Cardiac muscle cell (in vitro differentiated cells and primary cell): ENCODE data around the gene HSBP1L1. TPM values are rescaled to one million over a fixed set of nuclear protein-coding genes. Genes with fewer than 3 reads are reported as not detected.

Experiments
- DNase-seq, 2 donors: peaks; one replicate each; pipeline versions ENCODE4 v3.0.0 to v3.0.0-alpha.2; 2010 to 2017; ENCODE audit warnings: low read depth in 1 of 2, low spot score in 1 of 2
- H3K27ac ChIP-seq: fragments of 200-600 bp; sonication (generic); 2 replicates; pipeline ENCODE4 v1.5.1; 2016
- H3K27me3 ChIP-seq: fragments of 200-600 bp; sonication (generic); 2 replicates; pipeline ENCODE4 v1.6.0; 2016; ENCODE audit warnings: control low read depth
- H3K36me3 ChIP-seq: fragments of 200-600 bp; sonication (generic); 2 replicates; pipeline ENCODE4 v1.5.1; 2016; ENCODE audit warnings: control low read depth
- H3K4me1 ChIP-seq: fragments of 200-600 bp; sonication (generic); 2 replicates; pipeline ENCODE4 v1.8.1; 2017; ENCODE audit warnings: low read depth, mild to moderate bottlenecking, mixed run types
- H3K4me3 ChIP-seq: fragments of 200-600 bp; sonication (generic); 2 replicates; pipeline ENCODE4 v1.5.1; 2016; ENCODE audit warnings: mild to moderate bottlenecking
- H3K9me3 ChIP-seq: fragments of 200-600 bp; sonication (generic); 2 replicates; pipeline ENCODE4 v1.5.1; 2017; ENCODE audit warnings: low read depth, mild to moderate bottlenecking, control low read depth
- polyA plus RNA-seq: library from polyadenylated mRNA; unstranded; fragments of >200 nt; fragmentation: Nextera tagmentation; extraction: Ambion mirVana; gene quantifications from 2 replicates; pipeline ENCODE4 v1.2.1, GENCODE V29; 2016
- total RNA-seq: library from RNA; depleted of rRNA; stranded (reverse); fragments of >200 nt; gene quantifications from 2 replicates; pipeline ENCODE4 v1.2.3, GENCODE V29; 2016
- TF ChIP-seq, protein P1 (sequence below): IDR thresholded peaks from 2 replicates; pipeline ENCODE4 v1.5.1; 2012; ENCODE audit warnings: low read depth, mild to moderate bottlenecking, low read length

The HSBP1L1 gene
- total and polyA plus RNA-seq, 2 experiments from 2014 or later, result 4.0 to 6.3 TPM

DNA sequence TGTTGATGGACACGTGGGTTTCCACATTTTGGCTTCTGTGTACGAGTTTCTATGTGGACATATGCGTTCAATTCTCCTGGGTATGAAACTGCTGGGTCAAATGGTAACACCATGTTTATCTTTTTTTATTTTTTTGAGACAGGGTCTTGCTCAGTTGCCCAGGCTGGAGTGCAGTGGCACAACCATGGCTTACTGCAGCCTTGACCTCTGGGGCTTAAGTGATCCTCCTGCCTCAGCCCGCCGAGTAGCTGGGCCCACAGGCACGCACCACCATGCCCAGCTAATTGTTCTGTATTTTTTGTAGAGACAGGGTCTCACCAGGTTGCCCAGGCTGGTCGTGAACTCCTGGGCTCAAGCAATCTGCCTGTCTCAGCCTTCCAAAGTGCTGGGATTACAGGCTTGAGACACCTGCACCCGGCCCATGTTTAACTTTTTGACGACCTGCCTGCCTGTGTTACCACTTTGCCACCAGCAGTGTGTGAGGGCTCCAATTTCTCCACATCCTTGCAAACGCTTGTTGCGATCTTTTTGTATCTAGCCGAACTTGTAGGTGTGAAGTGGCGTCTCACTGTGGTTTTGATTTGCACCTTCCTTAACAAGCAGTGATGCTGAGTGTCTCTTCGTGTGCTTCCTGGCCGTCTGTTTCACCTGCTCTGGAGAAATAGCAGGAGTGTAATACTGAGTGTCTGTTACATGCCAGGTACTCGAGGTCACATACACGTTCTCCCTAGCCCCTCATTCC lies 6.9 kb downstream of the HSBP1L1 start:
- H3K4me1 ChIP-seq, result no peaks in the 10 kb centered on the region
- H3K36me3 ChIP-seq, result peaks cover 19% of the 10 kb centered on the region
- H3K9me3 ChIP-seq, result no peaks in the 10 kb centered on the region
- TF ChIP-seq, protein P1, sequence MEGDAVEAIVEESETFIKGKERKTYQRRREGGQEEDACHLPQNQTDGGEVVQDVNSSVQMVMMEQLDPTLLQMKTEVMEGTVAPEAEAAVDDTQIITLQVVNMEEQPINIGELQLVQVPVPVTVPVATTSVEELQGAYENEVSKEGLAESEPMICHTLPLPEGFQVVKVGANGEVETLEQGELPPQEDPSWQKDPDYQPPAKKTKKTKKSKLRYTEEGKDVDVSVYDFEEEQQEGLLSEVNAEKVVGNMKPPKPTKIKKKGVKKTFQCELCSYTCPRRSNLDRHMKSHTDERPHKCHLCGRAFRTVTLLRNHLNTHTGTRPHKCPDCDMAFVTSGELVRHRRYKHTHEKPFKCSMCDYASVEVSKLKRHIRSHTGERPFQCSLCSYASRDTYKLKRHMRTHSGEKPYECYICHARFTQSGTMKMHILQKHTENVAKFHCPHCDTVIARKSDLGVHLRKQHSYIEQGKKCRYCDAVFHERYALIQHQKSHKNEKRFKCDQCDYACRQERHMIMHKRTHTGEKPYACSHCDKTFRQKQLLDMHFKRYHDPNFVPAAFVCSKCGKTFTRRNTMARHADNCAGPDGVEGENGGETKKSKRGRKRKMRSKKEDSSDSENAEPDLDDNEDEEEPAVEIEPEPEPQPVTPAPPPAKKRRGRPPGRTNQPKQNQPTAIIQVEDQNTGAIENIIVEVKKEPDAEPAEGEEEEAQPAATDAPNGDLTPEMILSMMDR, result no peak
- H3K27ac ChIP-seq, result no peak overlapping the region
- no peak for DNase-seq
- no peak overlapping the region for H3K4me3 ChIP-seq
- H3K27me3 ChIP-seq, result no peaks in the 10 kb centered on the region

DNA sequence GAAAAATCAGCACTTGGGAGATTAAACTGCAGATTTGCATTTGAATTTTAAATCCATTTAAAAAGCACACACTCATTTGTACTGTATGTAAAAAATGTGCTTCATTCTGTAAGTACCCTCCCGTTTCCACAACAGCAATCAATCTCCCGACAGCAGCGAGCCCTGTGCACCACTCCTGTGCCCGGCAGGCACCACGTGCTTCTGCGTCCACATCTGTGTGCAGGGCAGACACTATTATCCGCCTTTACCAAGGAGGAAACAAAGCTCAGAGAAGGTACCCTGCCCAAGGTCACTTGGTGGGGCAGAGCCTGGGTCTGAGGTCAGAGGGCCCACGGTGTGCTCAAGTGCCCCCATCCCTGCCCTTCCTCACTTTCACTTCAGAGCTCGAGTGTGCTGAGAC lies 7.5 kb downstream of the HSBP1L1 start:
- TF ChIP-seq, protein P1, result no peak
- Histone ChIP-seq H3K4me1 (no peaks in the 10 kb centered on the region), H3K27me3 (no peaks in the 10 kb centered on the region), H3K36me3 (peaks cover 19% of the 10 kb centered on the region), H3K9me3 (no peaks in the 10 kb centered on the region), H3K4me3 (no peak overlapping the region), H3K27ac (no peak overlapping the region)
- no peak for DNase-seq

DNA sequence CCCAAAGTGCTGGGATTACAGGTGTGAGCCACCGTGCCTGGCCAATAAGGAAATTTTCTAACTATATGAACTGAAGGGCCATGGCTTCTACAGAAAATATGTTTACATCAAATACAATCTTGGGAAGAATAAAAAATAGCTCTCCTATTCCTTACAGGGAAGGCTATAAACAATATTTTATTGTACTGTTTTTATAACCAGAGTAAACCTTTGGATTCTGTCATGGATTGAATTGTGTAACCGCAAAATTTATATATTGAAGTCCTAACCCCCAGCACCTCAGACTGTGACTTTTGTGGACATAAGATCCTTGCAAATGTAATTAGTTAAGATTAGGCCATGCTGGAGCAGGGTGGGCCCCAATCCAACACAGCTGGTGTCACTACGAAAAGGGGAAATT lies 8.3 kb downstream of the HSBP1L1 start:
- H3K9me3 ChIP-seq, result no peaks in the 10 kb centered on the region
- DNase-seq, result no peak
- H3K4me3 ChIP-seq, result no peak overlapping the region
- no peak overlapping the region for H3K27ac ChIP-seq
- TF ChIP-seq, protein P1, result no peak
- H3K36me3 ChIP-seq, result peaks cover 19% of the 10 kb centered on the region
- H3K27me3 ChIP-seq, result no peaks in the 10 kb centered on the region
- H3K4me1 ChIP-seq, result no peaks in the 10 kb centered on the region

DNA sequence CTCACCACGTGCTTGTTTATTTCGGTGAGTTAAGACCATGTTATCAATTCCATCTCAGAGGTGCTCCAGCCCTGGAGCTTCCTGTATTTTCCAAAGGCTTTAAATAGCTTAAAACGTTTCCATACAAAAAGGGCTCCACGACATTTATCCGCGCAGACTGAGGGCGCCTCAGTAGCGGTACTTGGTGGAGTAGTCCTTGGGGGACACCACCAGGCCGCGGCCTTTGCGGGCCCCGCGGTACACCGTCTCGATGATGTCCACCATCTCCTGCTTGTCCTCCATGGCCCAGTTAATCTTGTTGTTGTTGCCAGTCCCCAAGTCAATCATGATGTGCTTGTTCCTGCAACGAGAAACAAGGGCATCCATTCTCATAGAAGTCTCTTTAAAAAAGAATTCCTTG lies 9.1 kb downstream of the HSBP1L1 start:
- Histone ChIP-seq H3K27me3 (no peaks in the 10 kb centered on the region), H3K36me3 (peaks cover 19% of the 10 kb centered on the region), H3K27ac (no peak overlapping the region), H3K4me1 (no peaks in the 10 kb centered on the region), H3K9me3 (no peaks in the 10 kb centered on the region), H3K4me3 (no peak overlapping the region)
- no peak for DNase-seq
- TF ChIP-seq, protein P1, result no peak

GRCh38 chr18:79974025-79974654 lies 9.7 kb downstream of the HSBP1L1 start:
- DNase-seq, result no peak
- Histone ChIP-seq H3K9me3 (no peaks in the 10 kb centered on the region), H3K27me3 (no peaks in the 10 kb centered on the region), H3K36me3 (peaks cover 19% of the 10 kb centered on the region), H3K27ac (no peak overlapping the region), H3K4me1 (no peaks in the 10 kb centered on the region), H3K4me3 (no peak overlapping the region)
- TF ChIP-seq, protein P1, result no peak
